Measurements from ENCODE around the gene STAC3.

- no peak for TF ChIP-seq CTCF (IDR thresholded peaks at IDR 0.05; ENCODE audit: low read length)
- TF ChIP-seq EZH2 (optimal IDR thresholded peaks at IDR 0.05; ENCODE audit: low read depth, low read length), result no peak
Measured at GRCh38 chr12:57195186-57195585, 55.8 kb downstream of the STAC3 start.

Measured in MM.1S (cell line).